ENCODE results near the gene SGO2.

- no peak for TF ChIP-seq CTCF (IDR thresholded peaks at IDR 0.05; ENCODE audit: low read length)
- no peak for TF ChIP-seq EZH2phosphoT487 (IDR thresholded peaks at IDR 0.05; ENCODE audit: low read length)
These were observed 89.2 kb downstream of the SGO2 start for GRCh38 chr2:200615247-200615646.

All from MM.1S (cell line).